Progenitor cell of endocrine pancreas (in vitro differentiated cells): ENCODE measurements around the gene GPX4. TPM values are rescaled to one million over a fixed set of nuclear protein-coding genes. Genes with fewer than 3 reads are reported as not detected.

Experiments
- DNase-seq: peaks from one replicate; pipeline ENCODE4 v3.0.0; 2021; ENCODE audit warnings: low spot score; ENCODE audit not compliant: unreplicated experiment
- H3K27ac Mint-ChIP-seq: 2 replicates; pipeline ENCODE4 v1.8.0; 2021; ENCODE audit warnings: mild to moderate bottlenecking, moderate library complexity, mixed read lengths
- H3K27me3 Mint-ChIP-seq: 2 replicates; pipeline ENCODE4 v1.8.0; 2021; ENCODE audit warnings: mixed read lengths
- H3K36me3 Mint-ChIP-seq: 2 replicates; pipeline ENCODE4 v1.8.0; 2022; ENCODE audit warnings: mixed read lengths; ENCODE audit not compliant: insufficient read depth
- H3K4me1 Mint-ChIP-seq: 2 replicates; pipeline ENCODE4 v1.8.0; 2021; ENCODE audit warnings: low read depth, mixed read lengths
- H3K4me3 Mint-ChIP-seq: 2 replicates; pipeline ENCODE4 v1.8.0; 2021; ENCODE audit warnings: low read depth, mild to moderate bottlenecking, moderate library complexity, mixed read lengths
- H3K9me3 Mint-ChIP-seq: 2 replicates; pipeline ENCODE4 v1.8.0; 2021; ENCODE audit warnings: low read depth, mixed read lengths
- CTCF ChIP-seq: fragments of 200-600 bp; sonication (generic); IDR thresholded peaks from one replicate; pipeline ENCODE4 v1.5.0; 2021; ENCODE audit warnings: antibody characterized with exemption, mild to moderate bottlenecking; ENCODE audit not compliant: unreplicated experiment
- total RNA-seq: library from RNA; stranded (reverse); gene quantifications from 2 replicates; pipeline ENCODE4 v1.2.1, GENCODE V29; 2021

The GPX4 gene
- total RNA-seq, 1 donor from 2014 or later = 231 TPM

DNA sequence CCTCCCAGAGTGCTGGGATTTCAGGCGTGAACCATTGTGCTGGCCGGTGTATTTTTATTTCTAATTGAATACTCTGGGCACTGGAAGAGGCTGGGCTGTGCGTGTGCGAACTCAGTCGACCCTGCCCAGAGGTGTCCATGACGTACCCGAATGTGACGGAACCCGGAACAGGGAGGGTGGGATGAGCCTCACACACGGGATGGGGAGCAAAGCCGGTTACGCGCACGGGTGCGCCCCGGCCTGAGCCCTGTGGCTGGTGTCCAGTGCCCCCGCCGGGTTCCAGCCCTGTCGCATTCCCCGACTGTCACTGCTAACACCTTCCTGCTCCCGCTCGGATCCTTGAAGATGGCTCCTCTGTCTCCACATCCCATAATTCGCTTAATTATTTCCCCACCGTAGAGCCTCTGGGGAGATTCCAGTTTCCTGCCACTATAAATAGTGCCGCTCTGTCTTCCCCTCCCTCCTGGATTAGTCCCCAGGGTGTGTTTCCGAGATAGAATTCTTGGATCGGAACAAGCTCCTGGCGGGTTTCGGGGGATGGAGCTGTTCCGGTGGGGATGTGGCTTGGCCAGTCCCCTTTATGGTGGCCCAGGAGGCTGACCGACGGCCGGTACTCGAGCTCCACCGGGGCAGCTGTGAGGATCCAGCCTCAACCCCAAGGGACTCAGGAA lies 48.3 kb downstream of the GPX4 start:
- Mint-ChIP-seq H3K27me3 (no peaks in the 10 kb centered on the region), H3K27ac (no peak overlapping the region), H3K4me1 (no peaks in the 10 kb centered on the region), H3K36me3 (peaks cover 2% of the 10 kb centered on the region), H3K4me3 (no peak overlapping the region), H3K9me3 (no peaks in the 10 kb centered on the region)
- no peak for TF ChIP-seq CTCF
- DNase-seq = no peak

DNA sequence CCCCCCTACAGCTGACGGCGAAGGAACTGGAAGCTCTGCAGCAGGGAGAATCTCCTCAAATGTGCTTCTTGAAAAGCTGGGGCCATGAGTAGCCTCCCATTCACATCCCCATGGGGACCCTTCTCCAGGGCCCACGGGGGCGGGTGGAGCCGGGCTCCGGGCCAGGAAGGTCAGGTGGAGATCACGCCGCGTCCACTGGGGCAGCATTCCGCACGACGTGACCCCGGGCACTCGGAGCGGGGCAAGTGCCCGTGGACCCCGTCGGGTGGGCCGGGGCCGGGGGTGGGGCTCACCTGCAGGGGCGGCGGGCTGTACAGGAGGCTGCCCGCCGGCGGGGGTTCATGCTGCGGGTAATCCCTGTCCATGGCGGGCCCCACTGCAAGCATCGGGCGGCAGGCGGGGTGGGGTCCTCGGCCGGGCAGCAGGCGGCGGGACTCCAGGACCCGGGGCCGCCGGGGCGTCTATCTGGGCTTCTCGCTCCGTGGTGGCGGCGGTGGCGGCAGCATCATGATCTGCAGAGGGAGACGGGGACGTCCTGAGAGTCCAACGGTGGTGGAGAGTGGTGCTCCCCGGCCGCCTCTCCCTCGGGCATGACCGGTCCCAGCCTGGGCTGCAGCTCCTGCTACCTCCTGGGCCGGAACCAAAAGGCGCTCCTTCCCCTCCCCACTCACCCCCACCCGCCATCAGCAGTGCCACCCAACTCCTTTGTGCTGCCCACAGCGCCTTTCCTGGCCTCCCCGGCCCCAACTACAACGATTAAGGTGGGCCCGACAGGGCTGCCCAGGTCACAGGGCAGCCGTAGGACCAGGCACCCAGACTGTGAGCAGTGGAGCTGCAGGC lies 50.3 kb downstream of the GPX4 start:
- Mint-ChIP-seq H3K4me1 (no peaks in the 10 kb centered on the region), H3K36me3 (peaks cover 2% of the 10 kb centered on the region), H3K27ac (no peak overlapping the region), H3K27me3 (no peaks in the 10 kb centered on the region), H3K9me3 (no peaks in the 10 kb centered on the region), H3K4me3 (no peak overlapping the region)
- no peak for TF ChIP-seq CTCF
- no peak for DNase-seq

DNA sequence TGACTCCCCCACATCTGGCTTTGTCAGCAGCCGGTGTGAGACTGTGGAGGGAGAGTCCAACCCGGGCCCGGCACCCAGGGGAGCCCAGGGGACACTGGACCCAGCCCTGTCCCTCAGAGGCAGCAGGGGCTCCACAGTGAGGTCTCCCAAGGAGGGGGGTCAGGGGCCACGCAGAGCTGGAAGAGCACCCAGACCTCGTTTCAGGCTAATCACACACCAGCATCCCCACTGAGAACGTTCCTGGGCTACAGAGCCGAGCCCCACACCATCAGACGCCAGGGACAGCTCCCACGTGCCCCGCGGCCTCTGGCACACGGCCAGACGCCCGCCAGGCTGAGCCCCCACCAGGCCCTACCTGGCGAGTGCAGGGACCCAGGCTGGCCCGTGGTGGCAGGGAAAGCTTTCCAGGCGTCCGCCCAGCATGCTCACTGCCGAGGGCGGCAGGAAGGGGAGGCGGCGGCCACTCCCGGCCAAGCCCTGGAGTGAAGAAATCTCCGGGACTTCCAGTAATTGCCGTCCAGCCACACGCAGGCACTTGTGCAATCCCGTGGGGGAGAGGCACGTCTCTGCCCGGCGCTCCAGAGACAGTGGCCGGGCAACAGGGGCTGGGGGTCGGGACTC lies 51.0 kb downstream of the GPX4 start:
- no peaks in the 10 kb centered on the region for H3K4me1 Mint-ChIP-seq
- no peaks in the 10 kb centered on the region for H3K9me3 Mint-ChIP-seq
- no peak for TF ChIP-seq CTCF
- peaks cover 2% of the 10 kb centered on the region for H3K36me3 Mint-ChIP-seq
- H3K27ac Mint-ChIP-seq = no peak overlapping the region
- no peaks in the 10 kb centered on the region for H3K27me3 Mint-ChIP-seq
- no peak for DNase-seq
- H3K4me3 Mint-ChIP-seq = no peak overlapping the region

GRCh38 chr19:1155352-1156304 lies 51.8 kb downstream of the GPX4 start:
- Mint-ChIP-seq H3K9me3 (no peaks in the 10 kb centered on the region), H3K4me1 (no peaks in the 10 kb centered on the region)

More at GRCh38 chr19:1155352-1156304, 51.8 kb downstream of the GPX4 start:
- no peak for TF ChIP-seq CTCF
- H3K27me3 Mint-ChIP-seq = no peaks in the 10 kb centered on the region
- H3K4me3 Mint-ChIP-seq = no peak overlapping the region
- no peak overlapping the region for H3K27ac Mint-ChIP-seq
- H3K36me3 Mint-ChIP-seq = peaks cover 2% of the 10 kb centered on the region
- DNase-seq = no peak

Other genes starting within 250 kb of the GPX4 start
- gene CFD, start 244.3 kb upstream of the GPX4 start, total RNA-seq = 1.1 and 1.3 TPM in 2 replicates
- gene MED16, start 210.8 kb upstream of the GPX4 start, total RNA-seq = 87.2 and 91.7 TPM in 2 replicates
- gene RNU6-9, start 210.5 kb upstream of the GPX4 start, total RNA-seq = not detected in 2 replicates
- 61.4 and 63.1 TPM in 2 replicates for gene R3HDM4, start 190.8 kb upstream of the GPX4 start, total RNA-seq
- 5.8 and 6.1 TPM in 2 replicates for gene KISS1R, start 186.7 kb upstream of the GPX4 start, total RNA-seq
- gene ARID3A, start 178.0 kb upstream of the GPX4 start, total RNA-seq = 149 and 154 TPM in 2 replicates
- gene WDR18, start 119.6 kb upstream of the GPX4 start, total RNA-seq = 71.8 and 72.3 TPM in 2 replicates
- 1.4 and 1.5 TPM in 2 replicates for gene GRIN3B, start 103.6 kb upstream of the GPX4 start, total RNA-seq
- 171 and 199 TPM in 2 replicates for gene TMEM259, start 82.9 kb upstream of the GPX4 start, total RNA-seq
- not detected in 2 replicates for gene RNU6-2, start 82.5 kb upstream of the GPX4 start, total RNA-seq
- gene CNN2, start 77.4 kb upstream of the GPX4 start, total RNA-seq = 225 and 226 TPM in 2 replicates
- 54.6 and 57.3 TPM in 2 replicates for gene ABCA7, start 63.9 kb upstream of the GPX4 start, total RNA-seq
- 6.1 and 8.1 TPM in 2 replicates for gene ARHGAP45, start 36.8 kb upstream of the GPX4 start, total RNA-seq
- 161 TPM in 2 replicates for gene POLR2E, start 8.6 kb upstream of the GPX4 start, total RNA-seq
- 40.9 and 43.2 TPM in 2 replicates for gene SBNO2, start 70.3 kb downstream of the GPX4 start, total RNA-seq
- gene STK11, start 101.8 kb downstream of the GPX4 start, total RNA-seq = 59.3 and 61.5 TPM in 2 replicates
- gene CBARP, start 134.0 kb downstream of the GPX4 start, total RNA-seq = 12.4 and 13.0 TPM in 2 replicates
- gene ATP5F1D, start 137.8 kb downstream of the GPX4 start, total RNA-seq = 107 and 117 TPM in 2 replicates
- gene MIDN, start 144.6 kb downstream of the GPX4 start, total RNA-seq = 187 and 193 TPM in 2 replicates
- gene CIRBP, start 165.3 kb downstream of the GPX4 start, total RNA-seq = 462 and 465 TPM in 2 replicates
- gene FAM174C, start 171.5 kb downstream of the GPX4 start, total RNA-seq = 30.0 and 31.8 TPM in 2 replicates
- 23.8 and 26.5 TPM in 2 replicates for gene EFNA2, start 181.9 kb downstream of the GPX4 start, total RNA-seq